NCI-H82 (cell line): ENCODE data around the gene MARCHF4.
"Not testable (repeated sequence)": the region's sequence is repeated elsewhere in the genome, so short reads cannot be mapped to it uniquely, and the experiment has no call there.

Experiments
- DNase-seq: peaks from one replicate; lab custom pipeline; 2025; lab: John Stamatoyannopoulos, UW

MARCHF4 gene

DNA sequence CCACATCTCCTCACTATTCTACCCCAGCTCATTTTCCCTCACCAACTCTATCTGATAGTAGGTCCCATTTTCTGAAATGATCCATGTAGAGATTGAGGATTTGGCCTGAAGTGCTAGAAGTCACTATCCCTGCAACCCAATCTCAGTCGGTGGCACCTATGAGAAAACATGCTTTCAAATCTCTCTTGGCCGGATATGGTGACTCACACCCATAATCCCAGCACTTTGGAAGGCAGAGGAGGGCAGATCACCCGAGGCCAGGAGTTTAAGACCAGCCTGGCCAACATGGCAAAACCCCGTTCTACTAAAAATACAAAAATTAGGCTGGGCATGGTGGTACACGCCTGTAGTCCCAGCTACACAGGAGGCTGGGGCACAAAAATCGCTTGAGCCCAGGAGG is 19.1 kb upstream of the MARCHF4 start:
- DNase-seq = peak; percentile 14

DNA sequence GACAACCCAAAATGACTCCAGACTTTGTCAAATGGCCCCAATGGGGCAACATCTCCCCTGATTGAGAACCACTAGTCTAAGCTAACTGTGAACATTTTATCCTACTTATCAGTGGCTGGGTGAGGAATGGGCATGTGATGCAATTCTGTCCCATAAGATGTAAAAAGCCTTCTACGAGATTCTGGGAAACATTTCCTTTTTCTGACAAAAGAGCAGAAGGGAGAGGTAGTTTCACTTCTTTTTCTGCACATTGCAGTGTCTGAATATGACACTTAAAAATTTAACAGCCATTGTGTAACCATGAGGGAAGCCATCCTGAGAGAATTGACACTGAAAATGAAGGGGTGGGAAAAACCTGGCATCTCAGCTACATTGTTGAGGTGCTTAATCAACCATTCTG is 17.3 kb upstream of the MARCHF4 start:
- DNase-seq = no peak

DNA sequence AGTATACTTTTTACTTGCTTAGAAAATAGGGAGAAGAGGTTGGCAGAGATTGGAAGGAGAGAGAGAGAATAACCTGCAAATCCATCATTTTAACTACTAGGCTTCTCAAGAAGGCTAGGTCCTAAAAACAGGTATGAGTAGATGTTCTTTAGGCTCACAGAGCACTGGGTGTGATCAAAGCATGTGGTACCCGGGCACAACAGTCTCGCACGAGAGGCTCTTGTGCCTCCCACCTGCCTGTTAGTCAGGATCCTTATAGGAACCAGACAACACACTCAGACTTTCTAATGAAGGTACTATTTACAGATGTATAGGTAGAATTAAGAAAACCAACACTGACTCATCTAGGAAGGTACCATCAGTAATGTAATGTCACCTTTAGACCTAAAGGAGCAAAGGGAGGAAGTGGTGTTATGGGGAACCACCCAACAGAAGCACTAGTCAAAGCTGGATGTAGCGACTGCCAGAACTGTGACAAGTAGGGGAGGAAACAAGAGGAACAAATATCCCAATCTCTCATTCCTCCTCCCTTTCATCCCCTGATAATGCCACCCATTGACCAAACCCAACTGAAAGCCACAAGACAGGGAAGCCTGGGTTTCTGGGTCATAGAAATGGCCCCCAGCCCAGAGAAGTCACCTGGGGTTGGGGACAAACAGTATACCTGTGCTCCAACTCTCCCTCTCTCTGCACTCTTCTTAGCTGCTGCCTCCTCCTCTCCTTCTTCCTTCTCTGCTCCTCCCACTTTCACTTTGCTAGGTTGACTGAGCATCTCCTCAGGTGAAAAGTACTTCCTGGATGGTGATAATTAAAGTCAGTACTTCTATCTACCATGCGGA is 16.0 kb upstream of the MARCHF4 start:
- no peak for DNase-seq

DNA sequence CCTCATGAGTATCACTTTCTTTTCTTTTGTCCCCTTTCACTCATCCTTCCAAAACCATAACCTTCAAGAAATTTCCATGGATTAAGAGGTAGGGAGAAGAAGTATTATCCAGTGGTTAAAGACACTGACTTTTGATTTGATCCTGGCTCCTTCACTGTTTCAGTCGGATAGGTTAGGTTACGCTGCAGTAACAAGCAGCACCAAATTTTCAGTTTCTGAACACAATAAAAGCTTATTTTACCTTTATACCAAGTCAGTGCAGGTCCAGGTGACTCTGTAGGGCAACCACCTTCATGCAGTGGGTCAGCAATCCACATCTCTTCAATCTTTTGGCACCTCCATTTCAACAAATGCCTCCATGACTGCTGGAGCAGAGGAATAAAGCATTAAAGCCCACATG is 15.0 kb upstream of the MARCHF4 start:
- DNase-seq = no peak

DNA sequence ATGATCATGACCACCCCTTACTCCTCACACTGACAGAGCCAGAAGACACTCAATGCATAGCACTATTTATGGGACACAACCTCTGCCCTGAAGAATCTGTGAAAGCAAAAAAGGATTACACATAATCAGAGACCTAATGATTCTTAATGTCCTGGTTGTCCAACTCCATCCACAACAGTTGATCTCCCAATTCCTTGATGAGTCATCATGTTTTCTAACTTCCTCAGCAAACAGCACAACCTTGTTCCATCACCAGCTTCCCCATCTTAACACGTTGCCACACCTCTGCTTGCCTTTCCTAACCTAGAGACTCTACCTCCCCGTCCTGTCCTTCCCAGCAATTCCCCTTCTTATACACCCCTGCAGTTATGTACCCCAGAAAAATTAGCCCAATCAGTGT is 13.2 kb upstream of the MARCHF4 start:
- DNase-seq = no peak

DNA sequence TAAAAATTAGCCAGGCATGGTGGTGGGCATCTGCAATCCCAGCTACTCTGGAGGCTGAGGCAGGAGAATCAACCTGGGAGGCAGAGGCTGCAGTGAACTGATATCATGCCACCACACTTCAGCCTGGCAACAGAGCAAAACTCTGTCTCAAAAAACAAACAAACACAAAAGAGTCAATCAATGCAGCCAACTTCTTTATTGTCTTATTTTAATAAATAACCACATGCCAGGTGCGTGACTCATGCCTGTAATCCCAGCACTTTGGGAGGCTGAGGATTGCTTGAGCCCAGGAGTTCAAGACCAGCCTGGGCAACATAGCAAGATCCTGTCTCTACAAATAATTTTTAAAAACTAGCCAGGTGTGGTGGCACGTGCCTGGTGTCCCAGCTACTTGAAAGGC is 12.1 kb upstream of the MARCHF4 start:
- DNase-seq = not testable (repeated sequence)

DNA sequence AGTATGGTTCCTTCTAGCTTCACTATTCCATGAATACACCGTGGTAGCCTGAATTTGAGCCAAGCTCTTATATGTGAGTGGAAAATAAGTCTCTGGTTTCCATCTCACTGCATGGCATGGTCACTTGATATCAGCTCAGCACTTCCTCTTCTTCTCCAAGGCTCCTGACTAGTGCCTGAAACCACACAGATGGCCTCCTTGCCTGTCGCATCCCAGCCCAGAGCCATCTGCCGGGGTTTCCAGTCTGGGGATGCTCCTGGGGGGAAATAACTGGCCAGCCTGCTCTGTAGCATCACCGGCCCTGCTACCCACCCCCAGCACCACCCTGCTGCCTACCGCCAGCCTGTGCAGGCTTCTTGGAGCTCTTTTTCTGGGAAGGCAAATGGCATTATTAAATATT is 7.7 kb upstream of the MARCHF4 start:
- peak; percentile 57 for DNase-seq

DNA sequence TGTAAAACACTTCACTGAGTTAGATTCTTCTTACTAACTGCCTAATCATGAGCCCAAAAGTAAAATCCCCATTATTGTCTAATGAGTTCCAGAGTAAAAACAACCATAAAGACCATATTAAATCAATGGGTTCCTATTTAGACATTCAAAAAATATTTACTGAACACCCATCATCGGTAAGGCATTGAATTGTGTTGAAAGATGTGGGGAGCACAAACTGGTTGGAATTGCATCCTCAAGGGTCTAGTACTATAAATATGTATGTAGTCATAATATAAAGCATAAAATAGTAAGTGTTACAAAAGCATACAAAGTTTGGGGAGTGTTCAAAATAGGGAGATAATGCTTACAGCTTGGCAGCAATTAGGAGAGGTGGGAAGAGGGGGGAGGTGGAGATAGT is 3.0 kb upstream of the MARCHF4 start:
- no peak for DNase-seq

DNA sequence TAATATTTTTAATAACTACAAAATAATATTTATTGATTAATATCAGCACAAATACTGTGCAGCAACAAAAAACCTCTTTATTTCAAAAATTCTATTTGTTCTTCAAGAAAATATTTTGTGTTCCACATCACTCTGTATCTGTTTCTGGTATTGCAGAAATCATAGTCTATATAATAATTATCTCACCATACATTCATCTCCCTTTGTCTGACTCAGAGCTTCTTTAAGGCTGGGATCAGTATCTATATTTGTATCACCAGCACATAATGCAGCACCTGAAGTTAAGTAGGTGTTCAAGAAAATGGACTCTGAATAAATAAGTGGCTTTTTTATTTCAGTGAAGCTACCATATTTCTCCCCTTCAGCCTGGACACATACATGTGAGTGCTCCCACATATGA is 1.6 kb upstream of the MARCHF4 start:
- no peak for DNase-seq

DNA sequence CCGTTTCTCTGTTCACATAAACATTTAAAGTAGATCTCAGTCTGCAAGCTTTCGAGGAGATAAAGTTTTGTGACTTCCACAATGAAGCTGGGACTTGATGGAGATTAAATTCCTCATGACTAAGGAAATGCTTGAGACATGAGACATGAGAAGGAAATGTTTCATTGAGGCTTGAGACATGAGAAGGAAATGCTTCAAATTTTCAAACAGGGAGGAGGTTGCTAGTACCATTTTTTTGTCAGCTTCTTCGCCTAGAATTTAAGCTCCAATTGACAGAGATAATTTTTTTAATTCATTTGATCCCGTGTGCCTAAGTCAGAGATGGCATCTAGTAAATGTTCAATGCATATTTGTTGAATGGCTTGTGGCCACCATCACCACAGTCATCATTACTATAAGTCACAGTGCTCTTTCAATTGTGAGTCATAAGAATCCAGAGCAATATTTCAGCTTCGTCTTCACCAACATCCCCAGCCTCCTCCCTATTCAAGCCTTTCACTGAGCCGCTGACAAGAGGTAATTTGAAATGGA is 543 bp upstream of the MARCHF4 start:
- no peak for DNase-seq

DNA sequence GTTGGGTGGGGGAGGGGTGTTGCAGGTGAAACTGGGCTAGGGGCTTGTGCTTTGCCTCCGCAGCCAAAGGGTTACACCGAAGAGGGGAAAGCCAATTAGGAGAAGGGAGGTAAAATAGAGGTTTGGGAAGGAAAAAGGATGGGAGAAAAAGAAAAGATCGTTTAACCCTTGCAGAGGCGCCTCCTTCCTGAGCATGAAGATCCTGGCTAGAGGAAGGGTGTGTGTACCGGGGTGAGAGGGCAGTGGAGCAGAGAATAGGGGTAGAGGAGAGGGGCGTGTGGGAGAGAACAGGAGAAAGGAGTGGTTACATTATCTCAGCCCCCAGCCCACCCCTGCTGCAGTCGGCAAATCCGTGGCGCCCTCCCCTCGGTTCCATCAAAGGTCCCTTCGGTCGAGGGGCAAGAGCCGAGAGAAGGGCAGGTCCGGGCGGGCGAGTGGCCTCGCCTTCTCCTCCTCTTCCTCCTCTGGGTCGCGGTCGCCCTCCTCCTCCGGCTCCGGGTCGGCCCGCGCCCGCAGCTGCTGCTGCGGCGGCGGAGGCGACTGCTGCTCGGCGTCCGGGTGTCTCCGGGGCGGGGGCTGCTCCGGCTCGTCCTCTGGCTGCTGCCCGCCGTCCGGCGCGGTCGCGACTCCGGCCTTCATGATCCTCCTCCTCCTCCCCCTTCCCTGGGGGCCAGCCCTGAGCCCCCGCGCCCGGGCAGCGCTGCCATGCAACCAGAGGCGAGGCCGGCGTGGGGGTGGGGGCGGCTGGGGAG is 1.1 kb downstream of the MARCHF4 start:
- DNase-seq = peak; percentile 41

DNA sequence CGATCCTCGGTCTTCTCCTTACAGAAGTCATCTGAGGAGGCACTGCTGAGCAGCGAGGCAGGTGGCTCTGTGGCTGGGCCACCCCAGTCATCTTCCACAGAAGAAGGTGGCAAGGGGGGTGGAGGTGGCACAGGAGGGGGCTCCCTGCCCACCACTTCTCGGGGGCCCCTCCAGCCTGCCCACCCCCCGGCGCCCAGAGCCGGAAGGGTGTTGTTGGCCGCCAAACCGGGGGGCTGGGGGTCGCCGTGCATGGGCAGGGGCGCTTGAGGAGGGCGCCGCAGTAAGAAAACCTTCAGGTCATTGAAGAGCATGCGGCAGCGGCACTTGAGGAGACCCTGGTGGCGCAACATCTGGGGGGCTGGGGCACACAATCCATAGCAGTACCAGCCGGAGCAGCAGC is 2.5 kb downstream of the MARCHF4 start:
- DNase-seq = no peak

DNA sequence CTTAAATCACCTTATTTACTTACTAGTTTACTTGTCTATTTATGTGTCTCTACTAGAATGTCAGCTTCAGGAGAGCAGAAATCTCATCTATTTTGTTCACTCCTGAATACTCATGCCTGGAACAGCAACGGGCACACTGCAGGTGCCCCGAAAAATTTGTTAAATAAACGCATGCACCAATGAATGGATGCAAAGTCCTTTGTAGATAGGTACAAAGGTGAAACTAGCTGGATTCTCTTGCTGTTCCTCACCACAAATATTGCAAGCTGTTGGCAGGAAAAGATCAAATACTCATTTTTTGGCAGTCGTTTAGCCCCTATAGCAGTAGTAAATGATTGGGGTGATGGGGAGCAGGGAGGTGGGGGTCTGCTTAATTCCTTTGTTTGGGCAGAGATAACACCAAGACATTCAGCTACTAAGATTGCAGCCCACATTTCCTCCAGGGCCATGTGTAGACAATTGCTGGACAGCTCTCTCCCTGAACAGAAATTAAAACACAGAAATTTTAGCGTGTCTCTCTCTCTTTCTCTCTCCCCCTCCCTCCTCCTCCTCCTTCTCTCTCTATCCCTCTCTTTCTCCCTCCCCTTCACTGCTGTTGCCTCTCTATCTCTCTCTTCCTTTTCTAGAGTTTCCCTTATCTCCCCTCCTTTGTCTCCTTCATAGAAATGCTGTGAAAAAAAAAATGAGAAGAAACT is 5.4 kb downstream of the MARCHF4 start:
- DNase-seq = no peak

DNA sequence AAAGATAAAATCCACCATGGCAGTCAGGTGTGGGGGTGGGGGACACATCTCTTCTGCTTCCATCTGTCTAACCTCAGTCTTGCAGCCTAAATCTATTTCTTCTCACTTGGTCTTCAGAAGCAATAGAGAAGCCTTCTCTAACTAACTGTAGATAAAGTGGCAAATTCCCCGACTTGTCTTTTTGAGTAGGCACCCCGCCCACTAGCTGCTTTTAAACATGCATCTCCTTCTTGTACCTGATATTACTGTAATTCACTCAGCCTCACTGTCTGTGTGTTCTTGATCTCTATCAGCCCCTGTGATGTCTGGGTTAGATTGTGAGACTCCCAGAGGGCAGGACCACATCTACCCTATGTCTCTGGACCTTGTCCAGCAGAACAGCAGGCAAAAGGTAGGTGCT is 6.8 kb downstream of the MARCHF4 start:
- no peak for DNase-seq

DNA sequence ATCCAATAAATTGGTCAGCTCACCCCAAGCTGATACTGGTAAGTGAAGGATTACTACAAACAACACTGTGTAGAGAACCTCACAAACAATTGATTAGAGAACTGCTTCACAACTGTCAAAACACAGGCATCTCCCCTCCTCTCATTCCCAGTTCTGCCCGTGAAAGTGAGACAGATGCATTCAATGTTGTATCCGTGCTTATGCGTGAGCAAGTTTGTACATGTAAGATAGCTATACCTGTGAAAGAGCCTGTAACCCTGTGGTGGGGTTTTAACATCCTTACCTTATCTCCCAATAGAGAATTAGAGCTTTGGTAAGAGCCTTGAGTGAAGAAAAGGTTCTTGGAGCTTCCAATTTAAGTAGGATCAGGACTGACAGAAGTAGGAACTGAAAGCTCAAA is 9.1 kb downstream of the MARCHF4 start:
- no peak for DNase-seq

DNA sequence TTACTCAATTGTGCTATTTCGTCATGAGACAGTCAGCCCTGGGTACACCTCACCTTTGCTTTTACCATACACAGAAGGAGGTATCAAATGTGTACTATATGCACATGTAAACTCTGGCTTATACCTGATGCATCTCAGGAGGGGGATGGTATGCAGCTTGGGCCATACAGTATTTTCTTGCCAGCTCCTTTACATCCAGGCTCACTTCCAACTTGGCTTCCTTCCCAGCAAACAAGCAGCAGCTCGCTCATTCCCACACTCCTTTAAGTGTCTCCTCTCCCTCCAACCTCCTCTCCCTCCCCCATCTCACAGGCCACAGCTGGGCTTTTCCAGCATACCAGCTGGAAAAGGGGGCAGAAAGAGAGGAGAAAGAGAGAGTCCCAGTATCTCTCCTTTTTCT is 9.6 kb downstream of the MARCHF4 start:
- no peak for DNase-seq

DNA sequence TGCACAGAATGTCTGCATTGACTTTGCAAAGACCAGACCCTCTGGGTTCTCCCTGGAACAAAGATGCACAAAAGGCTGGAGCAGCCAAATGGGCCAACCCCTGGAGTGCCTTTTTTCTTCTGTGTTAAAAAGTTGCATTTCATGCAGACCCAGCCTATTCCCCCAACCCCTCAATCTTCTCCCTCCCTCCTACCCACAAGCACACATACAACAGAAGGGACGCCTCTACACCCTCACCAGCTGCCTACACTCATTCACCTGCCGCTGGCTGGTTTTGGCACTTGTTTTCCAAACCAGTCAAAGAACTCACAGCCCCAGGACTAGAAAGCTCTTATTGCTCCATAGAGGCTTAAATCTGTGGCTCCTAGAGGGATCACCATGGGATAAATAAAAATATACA is 16.6 kb downstream of the MARCHF4 start:
- no peak for DNase-seq

DNA sequence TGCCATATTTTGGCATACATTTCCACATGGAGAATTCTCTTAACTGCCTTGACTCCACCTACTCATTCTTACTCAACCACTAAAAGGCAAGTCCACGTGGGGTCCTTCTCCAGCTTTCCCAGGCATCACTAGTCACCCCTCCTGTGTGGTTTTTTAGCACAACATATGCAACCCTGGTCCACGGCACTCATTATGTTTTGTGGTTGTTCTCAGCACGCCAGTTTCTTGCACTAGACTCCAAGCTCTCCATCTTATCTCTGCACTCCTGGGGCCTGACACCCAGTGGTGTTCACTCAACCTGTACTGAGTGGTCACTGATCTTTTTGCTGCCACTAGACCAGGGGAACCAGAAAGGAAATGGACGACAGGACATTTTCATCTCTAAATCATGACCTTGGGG is 18.0 kb downstream of the MARCHF4 start:
- DNase-seq = no peak

DNA sequence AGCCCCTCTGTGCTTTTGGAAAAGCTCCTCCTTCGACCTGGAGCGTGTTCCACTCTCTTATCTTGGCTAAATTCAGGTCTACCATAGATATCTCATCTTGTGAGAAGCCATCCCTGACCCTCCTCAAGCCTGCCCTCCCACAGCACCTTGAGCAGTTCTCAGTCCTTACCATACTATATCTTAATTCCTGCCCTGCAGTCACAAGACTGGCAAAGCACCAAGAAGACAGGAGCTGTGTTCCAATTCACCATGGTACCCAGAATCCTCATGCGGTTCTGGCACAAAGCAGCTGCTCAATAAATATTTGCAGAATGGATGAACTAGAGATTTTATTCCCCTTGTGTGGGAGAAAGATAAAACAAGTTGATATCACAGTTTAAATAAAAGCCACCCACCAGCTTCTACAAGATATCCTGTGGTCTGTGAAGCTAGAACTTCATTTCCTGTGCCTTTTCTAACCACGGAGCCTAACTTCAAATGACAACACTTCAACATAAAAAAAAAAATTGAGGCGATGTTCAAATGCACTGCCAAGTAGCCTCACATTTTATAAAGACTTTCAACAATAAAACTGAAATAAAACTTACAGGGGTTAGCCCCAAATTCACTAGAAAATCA is 19.5 kb downstream of the MARCHF4 start:
- no peak for DNase-seq

DNA sequence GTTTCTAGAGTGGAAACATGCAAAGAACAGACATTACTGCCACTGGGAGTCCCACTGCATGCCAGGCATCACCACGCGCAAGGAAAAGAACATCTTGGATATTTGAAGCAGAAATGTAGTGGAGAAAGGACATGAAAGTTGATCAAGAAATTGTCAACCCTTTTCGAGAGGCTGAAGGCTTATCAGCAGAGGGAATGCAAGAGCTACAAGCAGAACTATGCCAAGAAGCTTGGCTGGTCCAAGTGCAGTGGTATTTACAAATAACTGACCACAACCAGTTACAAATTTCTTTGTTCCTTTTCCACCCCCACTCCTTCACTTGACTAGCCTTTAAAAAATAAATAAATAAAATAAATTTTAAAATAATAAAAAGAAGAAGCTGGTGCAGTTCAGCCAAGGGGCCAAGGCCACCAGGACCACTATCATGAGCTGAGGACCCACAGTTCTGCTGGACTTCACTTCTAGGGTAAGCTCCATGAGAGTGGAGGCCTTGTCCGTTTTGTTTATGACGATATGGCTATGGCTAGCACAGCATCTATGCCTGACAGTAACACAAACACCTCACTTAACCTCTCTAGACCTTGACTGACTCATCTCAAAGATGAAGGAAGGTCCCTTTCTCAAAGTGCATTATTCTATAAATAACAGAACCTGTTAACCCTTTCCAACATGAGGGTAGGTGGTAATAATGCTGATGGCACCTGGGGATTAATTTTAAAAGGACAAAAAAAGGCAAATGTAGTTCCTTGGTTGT is 20.9 kb downstream of the MARCHF4 start:
- no peak for DNase-seq

DNA sequence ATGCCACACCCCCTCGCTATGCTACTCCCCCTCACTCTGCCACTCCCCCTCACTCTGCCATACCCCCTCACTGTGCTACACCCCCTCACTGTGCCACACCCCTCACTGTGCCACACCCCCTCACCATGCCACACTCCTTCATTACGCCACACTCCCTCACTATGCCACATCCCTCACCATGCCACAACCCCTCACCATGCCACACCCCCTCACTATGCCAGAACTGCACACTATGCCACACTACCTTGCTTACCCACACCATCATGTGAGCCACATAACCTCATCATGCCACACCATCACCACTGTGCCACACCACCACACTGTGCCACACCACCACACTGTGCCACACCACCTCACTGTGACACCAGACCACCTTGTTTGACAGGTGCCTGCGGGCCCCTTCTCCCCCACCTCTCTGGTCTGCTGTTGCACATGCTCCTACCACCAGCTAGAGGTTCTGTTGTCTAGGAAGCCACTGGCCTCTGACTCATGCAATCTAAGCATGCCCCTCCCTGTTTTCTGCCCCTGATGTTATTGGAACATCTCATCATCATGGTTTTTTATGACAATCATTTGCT is 22.0 kb downstream of the MARCHF4 start:
- DNase-seq = no peak
